ENCODE results near the gene GATA5. TPM values are rescaled to one million over a fixed set of nuclear protein-coding genes. Genes with fewer than 3 reads are reported as not detected.

Gene GATA5
- total and polyA plus RNA-seq, 4 experiments from 2014 or later, result not detected

GRCh38 chr20:62470459-62470858 is 5.3 kb downstream of the GATA5 start:
- H3K4me1 ChIP-seq (ENCODE audit: insufficient read depth, low read length), result no peaks in the 10 kb centered on the region
- Mint-ChIP-seq H3K9me3 (no peaks in the 10 kb centered on the region), H3K4me3 (no peak overlapping the region), H3K36me3 (no peaks in the 10 kb centered on the region), H3K27me3 (peaks cover 20 to 23% of the 10 kb centered on the region in 2 donors), H3K4me1 (no peaks in the 10 kb centered on the region), H3K27ac (no peak overlapping the region)
- H3K9me3 ChIP-seq (ENCODE audit: control insufficient read depth in 1 of 2, low read length in 2 of 2), result no peaks in the 10 kb centered on the region
- no peak overlapping the region for H3K27ac ChIP-seq (ENCODE audit: low read depth, low read length)
- no peaks in the 10 kb centered on the region for H3K36me3 ChIP-seq (ENCODE audit: insufficient read depth, low read length)
- intact Hi-C loops (cut with micrococcal nuclease), result no loop called here
- no peaks in the 10 kb centered on the region for H3K27me3 ChIP-seq (ENCODE audit: insufficient read depth, low read length)
- DNase-seq, result no peak
- ChIA-PET POLR2A (ENCODE audit: partially characterized antibody) (no interaction called here), CTCF (ENCODE audit: partially characterized antibody) (no interaction called here)
- H3K4me3 ChIP-seq (ENCODE audit: low read length in 2 of 2), result no peak overlapping the region

GRCh38 chr20:62470001-62470400 is 5.8 kb downstream of the GATA5 start:
- H3K4me1 Mint-ChIP-seq, result no peaks in the 10 kb centered on the region

GRCh38 chr20:62469352-62469751 is 6.4 kb downstream of the GATA5 start:
- H3K4me3 ChIP-seq (ENCODE audit: low read length in 2 of 2), result no peak overlapping the region
- DNase-seq, result no peak
- H3K4me1 Mint-ChIP-seq, result no peaks in the 10 kb centered on the region
- H3K9me3 ChIP-seq (ENCODE audit: control insufficient read depth in 1 of 2, low read length in 2 of 2), result no peaks in the 10 kb centered on the region
- H3K27ac ChIP-seq (ENCODE audit: low read depth, low read length), result no peak overlapping the region
- no peaks in the 10 kb centered on the region for H3K27me3 ChIP-seq (ENCODE audit: insufficient read depth, low read length)
- H3K36me3 Mint-ChIP-seq, result no peaks in the 10 kb centered on the region
- no peak overlapping the region for H3K4me3 Mint-ChIP-seq
- H3K27me3 Mint-ChIP-seq, result peaks cover 20 to 23% of the 10 kb centered on the region in 2 donors
- ChIA-PET CTCF (ENCODE audit: partially characterized antibody) (no interaction called here), POLR2A (ENCODE audit: partially characterized antibody) (no interaction called here)
- H3K27ac Mint-ChIP-seq, result no peak overlapping the region
- intact Hi-C loops (cut with micrococcal nuclease), result no loop called here
- no peaks in the 10 kb centered on the region for H3K4me1 ChIP-seq (ENCODE audit: insufficient read depth, low read length)
- no peaks in the 10 kb centered on the region for H3K36me3 ChIP-seq (ENCODE audit: insufficient read depth, low read length)
- no peaks in the 10 kb centered on the region for H3K9me3 Mint-ChIP-seq

More at GRCh38 chr20:62470001-62470400, 5.8 kb downstream of the GATA5 start:
- Mint-ChIP-seq H3K27me3 (peaks cover 20 to 23% of the 10 kb centered on the region in 2 donors), H3K9me3 (no peaks in the 10 kb centered on the region), H3K27ac (no peak overlapping the region), H3K36me3 (no peaks in the 10 kb centered on the region), H3K4me3 (no peak overlapping the region)
- Histone ChIP-seq H3K4me1 (ENCODE audit: insufficient read depth, low read length) (no peaks in the 10 kb centered on the region), H3K27ac (ENCODE audit: low read depth, low read length) (no peak overlapping the region), H3K27me3 (ENCODE audit: insufficient read depth, low read length) (no peaks in the 10 kb centered on the region), H3K4me3 (ENCODE audit: low read length in 2 of 2) (no peak overlapping the region), H3K36me3 (ENCODE audit: insufficient read depth, low read length) (no peaks in the 10 kb centered on the region), H3K9me3 (ENCODE audit: control insufficient read depth in 1 of 2, low read length in 2 of 2) (no peaks in the 10 kb centered on the region)
- intact Hi-C loops (cut with micrococcal nuclease), result no loop called here
- POLR2A ChIA-PET (ENCODE audit: partially characterized antibody), result no interaction called here
- CTCF ChIA-PET (ENCODE audit: partially characterized antibody), result no interaction called here
- no peak for DNase-seq

GRCh38 chr20:62466806-62467537 is 8.8 kb downstream of the GATA5 start:
- H3K27ac ChIP-seq (ENCODE audit: low read depth, low read length), result no peak overlapping the region
- intact Hi-C loops (cut with micrococcal nuclease), result no loop called here
- no peaks in the 10 kb centered on the region for H3K36me3 ChIP-seq (ENCODE audit: insufficient read depth, low read length)
- DNase-seq, result no peak
- no peak overlapping the region for H3K4me3 ChIP-seq (ENCODE audit: low read length in 2 of 2)
- H3K4me1 ChIP-seq (ENCODE audit: insufficient read depth, low read length), result no peaks in the 10 kb centered on the region
- H3K9me3 ChIP-seq (ENCODE audit: control insufficient read depth in 1 of 2, low read length in 2 of 2), result no peaks in the 10 kb centered on the region
- no peaks in the 10 kb centered on the region for H3K27me3 ChIP-seq (ENCODE audit: insufficient read depth, low read length)
- Mint-ChIP-seq H3K36me3 (no peaks in the 10 kb centered on the region), H3K27ac (no peak overlapping the region), H3K9me3 (no peaks in the 10 kb centered on the region), H3K4me3 (no peak overlapping the region), H3K4me1 (no peaks in the 10 kb centered on the region), H3K27me3 (peaks cover 11 to 17% of the 10 kb centered on the region in 2 donors)
- CTCF ChIA-PET (ENCODE audit: partially characterized antibody), result no interaction called here
- POLR2A ChIA-PET (ENCODE audit: partially characterized antibody), result no interaction called here

GRCh38 chr20:62466072-62466760 is 9.6 kb downstream of the GATA5 start:
- Histone ChIP-seq H3K27me3 (ENCODE audit: insufficient read depth, low read length) (no peaks in the 10 kb centered on the region), H3K36me3 (ENCODE audit: insufficient read depth, low read length) (no peaks in the 10 kb centered on the region), H3K4me3 (ENCODE audit: low read length in 2 of 2) (no peak overlapping the region), H3K4me1 (ENCODE audit: insufficient read depth, low read length) (no peaks in the 10 kb centered on the region), H3K9me3 (ENCODE audit: control insufficient read depth in 1 of 2, low read length in 2 of 2) (no peaks in the 10 kb centered on the region), H3K27ac (ENCODE audit: low read depth, low read length) (no peak overlapping the region)
- H3K4me1 Mint-ChIP-seq, result no peaks in the 10 kb centered on the region
- H3K27me3 Mint-ChIP-seq, result peaks cover 12 to 15% of the 10 kb centered on the region in 2 donors
- no peaks in the 10 kb centered on the region for H3K9me3 Mint-ChIP-seq
- H3K4me3 Mint-ChIP-seq, result no peak overlapping the region
- intact Hi-C loops (cut with micrococcal nuclease), result no loop called here
- POLR2A ChIA-PET (ENCODE audit: partially characterized antibody), result no interaction called here
- CTCF ChIA-PET (ENCODE audit: partially characterized antibody), result no interaction called here
- DNase-seq, result no peak
- H3K36me3 Mint-ChIP-seq, result no peaks in the 10 kb centered on the region
- H3K27ac Mint-ChIP-seq, result no peak overlapping the region

GRCh38 chr20:62464990-62465389 is 10.8 kb downstream of the GATA5 start:
- CTCF ChIA-PET (ENCODE audit: partially characterized antibody), result no interaction called here
- no peak overlapping the region for H3K27ac ChIP-seq (ENCODE audit: low read depth, low read length)
- H3K27me3 Mint-ChIP-seq, result peaks cover 8 to 11% of the 10 kb centered on the region in 2 donors
- H3K4me3 ChIP-seq (ENCODE audit: low read length in 2 of 2), result no peak overlapping the region
- no peaks in the 10 kb centered on the region for H3K9me3 Mint-ChIP-seq
- no peaks in the 10 kb centered on the region for H3K36me3 Mint-ChIP-seq
- intact Hi-C loops (cut with micrococcal nuclease), result no loop called here
- H3K27ac Mint-ChIP-seq, result no peak overlapping the region
- no peak overlapping the region for H3K4me3 Mint-ChIP-seq
- POLR2A ChIA-PET (ENCODE audit: partially characterized antibody), result no interaction called here
- no peaks in the 10 kb centered on the region for H3K4me1 Mint-ChIP-seq
- H3K4me1 ChIP-seq (ENCODE audit: insufficient read depth, low read length), result no peaks in the 10 kb centered on the region
- no peak for DNase-seq
- no peaks in the 10 kb centered on the region for H3K27me3 ChIP-seq (ENCODE audit: insufficient read depth, low read length)
- no peaks in the 10 kb centered on the region for H3K9me3 ChIP-seq (ENCODE audit: control insufficient read depth in 1 of 2, low read length in 2 of 2)
- no peaks in the 10 kb centered on the region for H3K36me3 ChIP-seq (ENCODE audit: insufficient read depth, low read length)

GRCh38 chr20:62464425-62464770 is 11.4 kb downstream of the GATA5 start:
- H3K9me3 Mint-ChIP-seq, result no peaks in the 10 kb centered on the region
- H3K36me3 ChIP-seq (ENCODE audit: insufficient read depth, low read length), result no peaks in the 10 kb centered on the region
- no peak for DNase-seq
- H3K9me3 ChIP-seq (ENCODE audit: control insufficient read depth in 1 of 2, low read length in 2 of 2), result no peaks in the 10 kb centered on the region
- H3K4me3 ChIP-seq (ENCODE audit: low read length in 2 of 2), result no peak overlapping the region
- CTCF ChIA-PET (ENCODE audit: partially characterized antibody), result no interaction called here
- POLR2A ChIA-PET (ENCODE audit: partially characterized antibody), result no interaction called here
- no peak overlapping the region for H3K4me3 Mint-ChIP-seq
- H3K27ac ChIP-seq (ENCODE audit: low read depth, low read length), result no peak overlapping the region
- intact Hi-C loops (cut with micrococcal nuclease), result no loop called here
- H3K27me3 Mint-ChIP-seq, result peaks cover 6 to 8% of the 10 kb centered on the region in 2 donors
- no peaks in the 10 kb centered on the region for H3K4me1 ChIP-seq (ENCODE audit: insufficient read depth, low read length)
- no peaks in the 10 kb centered on the region for H3K27me3 ChIP-seq (ENCODE audit: insufficient read depth, low read length)
- no peaks in the 10 kb centered on the region for H3K4me1 Mint-ChIP-seq
- H3K36me3 Mint-ChIP-seq, result no peaks in the 10 kb centered on the region
- peak overlapping the region in 1 of 7 donors; percentile 64 for H3K27ac Mint-ChIP-seq
